HCT116 (cell line): Measurements from ENCODE around the gene ICOSLG. TPM values are rescaled to one million over a fixed set of nuclear protein-coding genes. Genes with fewer than 3 reads are reported as not detected.

ENCODE experiments used
- ATAC-seq: fragments of 200-7000 bp; cut with Tn5 transposase; 2 replicates; pipeline ENCODE4 v1.9.1; 2020; ENCODE audit warnings: mild to moderate bottlenecking, moderate library complexity
- BruUV-seq: library from RNA; stranded (reverse); fragments of 400-500 nt; replicated peaks from 2 replicates; lab custom pipeline; 2021; lab: Mats Ljungman, UMichigan
- CTCF ChIA-PET: fragments of 300-600 bp; sonication (Branson Sonifier 250); formaldehyde crosslinking; loops from one replicate; lab custom pipeline; 2021; ENCODE audit warnings: antibody characterized with exemption; lab: Charles Lee
- POLR2A ChIA-PET: fragments of 300-600, 350-600 bp; sonication (Branson Sonifier 250); formaldehyde crosslinking; loops from one replicate; lab custom pipeline; 2021; ENCODE audit warnings: antibody characterized with exemption; lab: Charles Lee
- RAD21 ChIA-PET, 2 experiments: fragments of 300-600 bp; sonication (Branson Sonifier 250); formaldehyde crosslinking; loops; one replicate each; lab custom pipeline; 2023; ENCODE audit warnings: low total read pairs in 2 of 2; ENCODE audit not compliant: uncharacterized antibody in 2 of 2, unreplicated experiment in 2 of 2, low non-redundant PET in 1 of 2; lab: Charles Lee
- DNase-seq: peaks from one replicate; pipeline ENCODE4 v3.0.0-alpha.2; 2010; ENCODE audit warnings: low read depth, low spot score
- H2AFZ ChIP-seq: fragments of 200-600 bp; shearing (Covaris generic), sonication (generic); 2 replicates; pipeline ENCODE4 v1.6.1; 2017; ENCODE audit warnings: low read depth, mixed run types, mixed read lengths, antibody characterized with exemption, low read length; ENCODE audit not compliant: poor library complexity, severe bottlenecking
- H3K27ac ChIP-seq: 2 replicates; pipeline ENCODE4 v1.5.1; 2012; ENCODE audit warnings: low read depth, low read length
- H3K27me3 ChIP-seq: fragments of 200-600 bp; sonication (generic); 2 replicates; pipeline ENCODE4 v1.6.1; 2016; ENCODE audit warnings: mixed run types, low read length, mixed read lengths; ENCODE audit not compliant: insufficient read depth
- H3K36me3 ChIP-seq, 2 experiments: fragments of 200-500 bp in 1 of 2; fragments of 200-600 bp in 1 of 2; sonication (Bioruptor generic) in 1 of 2; sonication (generic) in 1 of 2; 2 replicates each; pipeline versions ENCODE4 v1.5.1 to v1.6.1; 2014 to 2016; ENCODE audit warnings: low read length in 2 of 2, inconsistent platforms in 1 of 2, mixed read lengths in 1 of 2, mixed run types in 1 of 2; ENCODE audit not compliant: insufficient read depth in 2 of 2, control insufficient read depth in 1 of 2
- H3K4me1 ChIP-seq, 2 experiments: fragments of 200-600 bp in 1 of 2; sonication (generic) in 1 of 2; 2 replicates each; pipeline versions ENCODE4 v1.5.1 to v1.6.1; 2012 to 2017; ENCODE audit warnings: low read length in 2 of 2, inconsistent platforms in 1 of 2, mild to moderate bottlenecking in 1 of 2, mixed read lengths in 1 of 2, mixed run types in 1 of 2, moderate library complexity in 1 of 2; ENCODE audit not compliant: insufficient read depth in 2 of 2, control insufficient read depth in 1 of 2
- H3K4me2 ChIP-seq: fragments of 200-600 bp; sonication (generic); 2 replicates; pipeline ENCODE4 v1.6.1; 2017; ENCODE audit warnings: mixed run types, low read length, mixed read lengths
- H3K4me3 ChIP-seq, 2 experiments: fragments of 200-600 bp in 1 of 2; sonication (generic) in 1 of 2; replicated peaks in 1 of 2; 2 replicates each; pipeline ENCODE4 v1.5.1; 2011 to 2016; ENCODE audit warnings: low read length in 2 of 2, control low read depth in 1 of 2, low read depth in 1 of 2, mild to moderate bottlenecking in 1 of 2, mixed read lengths in 1 of 2, mixed run types in 1 of 2
- H3K79me2 ChIP-seq: fragments of 200-600 bp; sonication (generic); 2 replicates; pipeline ENCODE4 v1.6.1; 2017; ENCODE audit warnings: mild to moderate bottlenecking, mixed run types, low read length, moderate library complexity, mixed read lengths; ENCODE audit not compliant: insufficient read depth
- H3K9ac ChIP-seq: fragments of 200-600 bp; sonication (generic); 2 replicates; pipeline ENCODE4 v1.6.1; 2016; ENCODE audit warnings: low read length, mixed read lengths
- H3K9me2 ChIP-seq: fragments of 200-600 bp; sonication (generic), shearing (Covaris generic); 2 replicates; pipeline ENCODE4 v1.6.1; 2017; ENCODE audit warnings: mixed run types, mild to moderate bottlenecking, moderate library complexity; ENCODE audit not compliant: insufficient read depth
- H3K9me3 ChIP-seq, 2 experiments: fragments of 200-500 bp in 1 of 2; fragments of 200-600 bp in 1 of 2; sonication (Bioruptor generic) in 1 of 2; sonication (generic) in 1 of 2; 2 replicates each; pipeline ENCODE4 v1.6.1; 2014 to 2017; ENCODE audit warnings: low read length in 2 of 2, mixed read lengths in 2 of 2, inconsistent platforms in 1 of 2, low read depth in 1 of 2, mild to moderate bottlenecking in 1 of 2, mixed run types in 1 of 2, moderate library complexity in 1 of 2; ENCODE audit not compliant: control insufficient read depth in 1 of 2, insufficient read depth in 1 of 2
- H4K20me1 ChIP-seq: fragments of 200-600 bp; sonication (generic), shearing (Covaris generic); 2 replicates; pipeline ENCODE4 v1.6.1; 2017; ENCODE audit warnings: mixed run types, mild to moderate bottlenecking, moderate library complexity; ENCODE audit not compliant: insufficient read depth
- CBX3 ChIP-seq: IDR thresholded peaks from 2 replicates; pipeline ENCODE4 v1.6.1; 2012; ENCODE audit warnings: low read depth
- CEBPB ChIP-seq: IDR thresholded peaks from 2 replicates; pipeline ENCODE4 v1.6.1; 2012; ENCODE audit warnings: low read depth
- ELF1 ChIP-seq: IDR thresholded peaks from 2 replicates; pipeline ENCODE4 v1.6.1; 2012; ENCODE audit warnings: low read depth, borderline replicate concordance
- EZH2 ChIP-seq: fragments of 200-600 bp; sonication (generic); IDR thresholded peaks from 2 replicates; pipeline ENCODE4 v1.6.1; 2017; ENCODE audit warnings: antibody characterized with exemption, mixed run types
- EZH2phosphoT487 ChIP-seq: fragments of 200-600 bp; IDR thresholded peaks from 2 replicates; pipeline ENCODE4 v1.6.1; 2018; ENCODE audit warnings: antibody characterized with exemption, borderline replicate concordance
- FOSL1 ChIP-seq: IDR thresholded peaks from 2 replicates; pipeline ENCODE4 v1.6.1; 2012; ENCODE audit warnings: low read depth
- JUND ChIP-seq: IDR thresholded peaks from 2 replicates; pipeline ENCODE4 v1.6.1; 2012
- RAD21 ChIP-seq: IDR thresholded peaks from 2 replicates; pipeline ENCODE4 v1.6.1; 2012; ENCODE audit warnings: low read depth, mild to moderate bottlenecking
- SIN3A ChIP-seq: IDR thresholded peaks from 2 replicates; pipeline ENCODE4 v1.6.1; 2012; ENCODE audit warnings: low read depth
- SP1 ChIP-seq: IDR thresholded peaks from 2 replicates; pipeline ENCODE4 v1.6.1; 2012; ENCODE audit warnings: low read depth
- TCF7L2 ChIP-seq: IDR thresholded peaks from 2 replicates; pipeline ENCODE4 v1.7.0; 2011; ENCODE audit warnings: borderline replicate concordance, inconsistent platforms; ENCODE audit not compliant: insufficient read depth, insufficient read length; ENCODE audit errors: extremely low read depth
- ZFX ChIP-seq: fragments of 450-650 bp; IDR thresholded peaks from 2 replicates; pipeline ENCODE4 v1.6.1; 2017
- ZNF274 ChIP-seq: fragments of 200-500 bp; sonication (Bioruptor generic); IDR thresholded peaks from 2 replicates; pipeline ENCODE4 v1.6.1; 2014; ENCODE audit warnings: mild to moderate bottlenecking, low read depth, low read length, inconsistent platforms
- intact Hi-C: fragments of 100-400 bp; cut with micrococcal nuclease; formaldehyde crosslinking; loops from 2 replicates; pipeline ENCODE4 v1.10.0; 2022
- total RNA-seq: library from RNA; stranded (reverse); gene quantifications from one replicate; pipeline ENCODE4 v1.2.1, GENCODE V29; 2021; ENCODE audit not compliant: unreplicated experiment

The ICOSLG gene
- total RNA-seq, 1 experiment from 2014 or later = 4.7 TPM

GRCh38 chr21:44286716-44287632 is 46.2 kb upstream of the ICOSLG start:
- Histone ChIP-seq H3K27ac (no peak overlapping the region), H2AFZ (no peak overlapping the region), H3K9me2 (no peaks in the 10 kb centered on the region), H3K79me2 (no peaks in the 10 kb centered on the region), H3K4me3 (no peak overlapping the region), H3K9ac (no peak overlapping the region), H4K20me1 (no peaks in the 10 kb centered on the region), H3K27me3 (no peaks in the 10 kb centered on the region), H3K9me3 (no peaks in the 10 kb centered on the region), H3K4me2 (no peak overlapping the region), H3K36me3 (no peaks in the 10 kb centered on the region), H3K4me1 (no peaks in the 10 kb centered on the region)
- POLR2A ChIA-PET = no interaction called here
- CTCF ChIA-PET = interaction anchor here (1.7 kb wide), 1 partner anchor 11 kb away, joined by 8 read pairs; no protein-coding TSS in a partner anchor
- intact Hi-C loops = no loop called here
- BruUV-seq = no TSS peak
- TF ChIP-seq ZNF274 = no peak
- no peak for TF ChIP-seq EZH2
- TF ChIP-seq ZFX = no peak
- no peak for TF ChIP-seq ELF1
- no peak for TF ChIP-seq SIN3A
- no peak for TF ChIP-seq JUND
- no peak for TF ChIP-seq SP1
- TF ChIP-seq FOSL1 = no peak
- no peak for TF ChIP-seq EZH2phosphoT487
- no peak for TF ChIP-seq TCF7L2
- TF ChIP-seq RAD21 = no peak
- TF ChIP-seq CEBPB = no peak
- no peak for TF ChIP-seq CBX3
- RAD21 ChIA-PET = no interaction called here
- DNase-seq (no peak), ATAC-seq (no peak)
